BJ (cell line): ENCODE data around the gene MAP3K14. TPM values are rescaled to one million over a fixed set of nuclear protein-coding genes. Genes with fewer than 3 reads are reported as not detected.

ENCODE experiments used
- CTCF ChIA-PET: fragments of 350-600 bp; formaldehyde crosslinking; extraction: SDS; loops from one replicate; lab custom pipeline; 2021; ENCODE audit warnings: antibody characterized with exemption, inconsistent platforms; lab: Yijun Ruan, JAX
- POLR2A ChIA-PET: fragments of 300-600 bp; sonication (Branson Sonifier 250); formaldehyde crosslinking; extraction: SDS; loops from one replicate; lab custom pipeline; 2021; ENCODE audit warnings: antibody characterized with exemption; lab: Charles Lee
- DNase-seq: peaks from one replicate; pipeline ENCODE4 v3.0.0-alpha.2; 2011; ENCODE audit warnings: low read depth
- H3K27me3 ChIP-seq: 2 replicates; pipeline ENCODE4 v1.6.0; 2011; ENCODE audit warnings: low read length; ENCODE audit not compliant: control insufficient read depth, insufficient read depth
- H3K36me3 ChIP-seq: 2 replicates; pipeline ENCODE4 v1.5.1; 2011; ENCODE audit warnings: low read length; ENCODE audit not compliant: control insufficient read depth, insufficient read depth
- H3K4me3 ChIP-seq: 2 replicates; pipeline ENCODE4 v1.5.1; 2011; ENCODE audit warnings: low read depth, mild to moderate bottlenecking, control low read depth, low read length
- polyA plus RNA-seq: library from polyadenylated mRNA; depleted of rRNA; stranded (reverse); fragments of >200 nt; gene quantifications from 2 replicates; pipeline ENCODE4 v1.2.3, GENCODE V29; 2011
- TF ChIP-seq, protein P1 (sequence below): IDR thresholded peaks from 2 replicates; pipeline ENCODE4 v1.5.1; 2011; ENCODE audit warnings: low read depth, mild to moderate bottlenecking, control low read depth, inconsistent platforms, low read length, moderate library complexity; ENCODE audit not compliant: insufficient read depth

MAP3K14 gene
- polyA plus RNA-seq, 1 experiment = 6.5 TPM

GRCh38 chr17:45241328-45242028 is 75.3 kb downstream of the MAP3K14 start:
- TF ChIP-seq, protein P1, sequence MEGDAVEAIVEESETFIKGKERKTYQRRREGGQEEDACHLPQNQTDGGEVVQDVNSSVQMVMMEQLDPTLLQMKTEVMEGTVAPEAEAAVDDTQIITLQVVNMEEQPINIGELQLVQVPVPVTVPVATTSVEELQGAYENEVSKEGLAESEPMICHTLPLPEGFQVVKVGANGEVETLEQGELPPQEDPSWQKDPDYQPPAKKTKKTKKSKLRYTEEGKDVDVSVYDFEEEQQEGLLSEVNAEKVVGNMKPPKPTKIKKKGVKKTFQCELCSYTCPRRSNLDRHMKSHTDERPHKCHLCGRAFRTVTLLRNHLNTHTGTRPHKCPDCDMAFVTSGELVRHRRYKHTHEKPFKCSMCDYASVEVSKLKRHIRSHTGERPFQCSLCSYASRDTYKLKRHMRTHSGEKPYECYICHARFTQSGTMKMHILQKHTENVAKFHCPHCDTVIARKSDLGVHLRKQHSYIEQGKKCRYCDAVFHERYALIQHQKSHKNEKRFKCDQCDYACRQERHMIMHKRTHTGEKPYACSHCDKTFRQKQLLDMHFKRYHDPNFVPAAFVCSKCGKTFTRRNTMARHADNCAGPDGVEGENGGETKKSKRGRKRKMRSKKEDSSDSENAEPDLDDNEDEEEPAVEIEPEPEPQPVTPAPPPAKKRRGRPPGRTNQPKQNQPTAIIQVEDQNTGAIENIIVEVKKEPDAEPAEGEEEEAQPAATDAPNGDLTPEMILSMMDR = no peak
- Histone ChIP-seq H3K27me3 (no peaks in the 10 kb centered on the region; the same call in 1 of the 2 replicates), H3K4me3 (no peak overlapping the region), H3K36me3 (no peaks in the 10 kb centered on the region)
- CTCF ChIA-PET = interaction anchor here (1.3 to 2.2 kb wide), 6 partner anchors 10 to 144 kb away, joined by 3 to 10 read pairs (median 5); no protein-coding TSS in a partner anchor
- POLR2A ChIA-PET = no interaction called here
- DNase-seq = no peak

- no peak overlapping the region for H3K4me3 ChIP-seq
- CTCF ChIA-PET = interaction anchor here (1.3 to 2.2 kb wide), 6 partner anchors 9 to 145 kb away, joined by 3 to 10 read pairs (median 5); no protein-coding TSS in a partner anchor
- TF ChIP-seq, protein P1 = no peak
- no peaks in the 10 kb centered on the region for H3K36me3 ChIP-seq
- no peaks in the 10 kb centered on the region; the same call in 1 of the 2 replicates for H3K27me3 ChIP-seq
- DNase-seq = no peak
- POLR2A ChIA-PET = no interaction called here
These were observed 75.9 kb downstream of the MAP3K14 start for GRCh38 chr17:45240905-45241327.

DNA sequence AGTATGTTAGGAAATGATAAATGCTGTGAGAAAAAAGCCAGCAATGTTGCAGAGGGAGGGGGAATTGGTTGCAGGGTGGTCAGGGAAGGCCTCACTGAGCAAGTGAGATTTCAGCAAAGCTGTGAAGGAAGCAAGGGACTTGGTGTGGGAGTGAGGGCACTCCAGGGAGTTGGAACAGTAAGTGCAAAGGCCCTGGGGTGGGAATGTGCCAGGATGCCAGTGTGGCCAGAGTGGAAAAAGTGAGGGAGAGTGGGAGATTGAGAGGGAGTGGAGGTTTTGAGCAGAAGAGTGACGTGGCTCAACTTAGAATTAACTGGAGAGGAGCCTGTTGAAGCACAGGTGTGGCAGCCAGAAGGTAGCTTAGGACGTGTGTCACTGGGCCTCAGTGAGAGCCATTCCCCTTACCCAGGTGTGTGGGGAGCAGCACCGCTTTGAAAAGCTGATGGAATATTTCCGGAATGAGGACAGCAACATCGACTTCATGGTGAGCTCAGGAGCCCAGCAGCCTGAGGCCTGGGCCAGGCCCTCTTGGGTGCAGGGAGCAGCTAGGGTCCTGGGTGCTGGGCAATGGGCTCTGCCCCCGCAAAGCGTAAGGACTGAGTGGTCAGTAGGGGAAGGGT is 78.6 kb downstream of the MAP3K14 start:
- no peaks in the 10 kb centered on the region; the same call in 1 of the 2 replicates for H3K27me3 ChIP-seq
- no peak for DNase-seq
- POLR2A ChIA-PET = no interaction called here
- no peaks in the 10 kb centered on the region for H3K36me3 ChIP-seq
- CTCF ChIA-PET = interaction anchor here (0.8 to 1.5 kb wide), 4 partner anchors 10 to 146 kb away, joined by 3 to 5 read pairs (median 4); partner anchors contain the start of gene ACBD4
- no peak overlapping the region for H3K4me3 ChIP-seq
- TF ChIP-seq, protein P1 = no peak

DNA sequence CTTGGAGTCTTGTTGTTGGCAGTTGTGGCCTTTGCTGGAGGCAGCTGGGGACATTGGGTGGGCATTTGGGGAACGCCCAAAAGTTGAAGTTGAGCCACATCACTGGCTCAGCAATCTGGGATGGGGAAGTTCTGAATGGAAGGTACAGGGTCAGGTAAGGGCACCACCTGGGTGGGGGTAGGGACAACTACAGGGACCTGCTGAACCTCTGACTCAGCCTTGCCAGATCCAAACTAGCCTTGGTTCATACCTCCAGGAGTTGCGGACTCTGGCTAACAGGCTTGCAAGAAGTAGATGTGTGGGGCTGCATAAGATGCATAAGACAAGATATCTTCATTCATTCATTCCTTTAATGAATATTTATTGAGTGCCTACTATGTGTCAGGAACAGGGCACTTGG is 79.1 kb downstream of the MAP3K14 start:
- no peaks in the 10 kb centered on the region for H3K36me3 ChIP-seq
- no peaks in the 10 kb centered on the region; the same call in 1 of the 2 replicates for H3K27me3 ChIP-seq
- CTCF ChIA-PET = interaction anchor here (1.4 kb wide), 1 partner anchor 19 kb away, joined by 5 read pairs; no protein-coding TSS in a partner anchor
- TF ChIP-seq, protein P1 = no peak
- no peak for DNase-seq
- POLR2A ChIA-PET = no interaction called here
- H3K4me3 ChIP-seq = no peak overlapping the region

DNA sequence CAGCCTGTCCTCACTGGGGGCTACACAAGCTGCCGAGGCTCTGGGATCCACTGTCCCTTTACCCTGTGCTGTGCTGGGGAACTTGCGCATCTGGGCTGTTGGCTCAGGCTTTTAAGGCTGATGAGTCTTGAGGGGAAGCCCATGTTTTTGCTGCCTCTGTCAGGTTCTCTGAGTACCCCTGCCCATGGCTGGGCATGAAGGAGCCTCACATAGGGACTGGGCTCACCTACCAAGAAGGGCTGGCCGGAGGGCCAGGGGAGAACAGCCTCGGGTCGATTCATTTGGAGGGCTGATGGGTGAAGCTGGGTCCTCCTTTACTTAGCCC is 80.6 kb downstream of the MAP3K14 start:
- H3K4me3 ChIP-seq = no peak overlapping the region
- H3K27me3 ChIP-seq = no peaks in the 10 kb centered on the region
- TF ChIP-seq, protein P1 = no peak
- ChIA-PET CTCF (interaction anchor here (0.7 to 3.1 kb wide), 16 partner anchors 8 to 186 kb away, joined by 3 to 51 read pairs (median 4); partner anchors contain the start of gene ACBD4), POLR2A (no interaction called here)
- H3K36me3 ChIP-seq = no peaks in the 10 kb centered on the region
- no peak for DNase-seq
